A549 (cell line): ENCODE measurements around the gene LEUTX. TPM values are rescaled to one million over a fixed set of nuclear protein-coding genes. Genes with fewer than 3 reads are reported as not detected.
A peak's percentile ranks its signal among the peaks of the same experiment; 100 is the strongest.

Source experiments
- ATAC-seq, 2 experiments: fragments of 200-7000 bp in 1 of 2; fragments of >200 bp in 1 of 2; cut with Nextera tagmentation in 1 of 2; cut with Tn5 transposase in 1 of 2; 3 replicates each; pipeline versions ENCODE4 v1.8.0 to v1.9.1; 2018 to 2020; ENCODE audit warnings: mild to moderate bottlenecking in 1 of 2, moderate library complexity in 1 of 2
- CTCF ChIA-PET: fragments of 300-600 bp; sonication (Branson Sonifier 250); formaldehyde crosslinking; extraction: SDS; loops from one replicate; lab custom pipeline; 2021; ENCODE audit warnings: antibody characterized with exemption, inconsistent platforms; lab: Yijun Ruan, JAX
- POLR2A ChIA-PET: fragments of 350-600 bp; formaldehyde crosslinking; extraction: SDS; loops from one replicate; lab custom pipeline; 2021; ENCODE audit warnings: antibody characterized with exemption, inconsistent platforms; lab: Yijun Ruan, JAX
- DNase-seq, 2 experiments: peaks; one replicate each; pipeline versions ENCODE4 v3.0.0 to v3.0.0-alpha.2; 2011 to 2016; ENCODE audit warnings: low read depth in 1 of 2, low spot score in 1 of 2
- FAIRE-seq: peaks from 2 replicates; lab custom pipeline; 2011; peaks lifted over from hg19 to GRCh38; lab: Jason Lieb, UNC
- H3K27ac ChIP-seq, 2 experiments: fragments of >200 bp; sonication (Bioruptor Twin); formaldehyde crosslinking; 3 replicates each; pipeline ENCODE4 v1.5.1; 2016 to 2017
- H3K4me1 ChIP-seq: fragments of >200 bp; sonication (Bioruptor Twin); formaldehyde crosslinking; 3 replicates; pipeline ENCODE4 v1.6.1; 2016
- H3K4me2 ChIP-seq: fragments of >200 bp; sonication (Bioruptor Twin); formaldehyde crosslinking; 3 replicates; pipeline ENCODE4 v1.6.1; 2016
- H3K4me3 ChIP-seq: fragments of >200 bp; sonication (Bioruptor Twin); formaldehyde crosslinking; 3 replicates; pipeline ENCODE4 v1.5.1; 2016
- H3K9me3 ChIP-seq: fragments of >200 bp; sonication (Bioruptor Twin); formaldehyde crosslinking; 3 replicates; pipeline ENCODE4 v1.6.1; 2016
- BCL3 ChIP-seq: fragments of >200 bp; sonication (Bioruptor Twin); formaldehyde crosslinking; IDR thresholded peaks from 3 replicates; pipeline ENCODE4 v1.6.1; 2016
- BHLHE40 ChIP-seq: IDR thresholded peaks from 2 replicates; pipeline ENCODE4 v1.6.1; 2012; ENCODE audit warnings: low read depth, low read length, inconsistent platforms
- CBX8 ChIP-seq: fragments of 200-600 bp; sonication (generic); IDR thresholded peaks from 2 replicates; pipeline ENCODE4 v1.6.1; 2016
- CHD2 ChIP-seq: fragments of 150-350 bp; IDR thresholded peaks from 2 replicates; pipeline ENCODE4 v1.6.1; 2014; ENCODE audit warnings: low read length; ENCODE audit not compliant: partially characterized antibody
- CHD4 ChIP-seq: fragments of 200-600 bp; sonication (generic); IDR thresholded peaks from 2 replicates; pipeline ENCODE4 v1.6.1; 2016; ENCODE audit warnings: antibody characterized with exemption, mild to moderate bottlenecking, borderline replicate concordance
- CTCF ChIP-seq: fragments of >200 bp; sonication (Bioruptor Twin); formaldehyde crosslinking; IDR thresholded peaks from 3 replicates; pipeline ENCODE4 v1.5.1; 2016
- EP300 ChIP-seq, 2 experiments: fragments of >200 bp; sonication (Bioruptor Twin); formaldehyde crosslinking; IDR thresholded peaks; 2 replicates in 1 of 2; 3 replicates in 1 of 2; pipeline ENCODE4 v1.6.1; 2016 to 2017
- FOSB ChIP-seq: fragments of 250-450 bp; sonication (Bioruptor Pico); IDR thresholded peaks from 2 replicates; pipeline ENCODE4 v1.5.0; 2020; ENCODE audit warnings: mild to moderate bottlenecking, moderate library complexity
- FOXS1 ChIP-seq: fragments of 250-450 bp; sonication (Bioruptor Pico); IDR thresholded peaks from 2 replicates; pipeline ENCODE4 v1.5.0; 2020; ENCODE audit warnings: mild to moderate bottlenecking, moderate library complexity
- HEYL ChIP-seq: fragments of 250-450 bp; sonication (Bioruptor Pico); IDR thresholded peaks from 2 replicates; pipeline ENCODE4 v1.8.0; 2021; ENCODE audit warnings: mild to moderate bottlenecking, moderate library complexity
- HMGXB4 ChIP-seq: fragments of 250-450 bp; sonication (Bioruptor Pico); IDR thresholded peaks from 2 replicates; pipeline ENCODE4 v1.5.0; 2021; ENCODE audit warnings: mild to moderate bottlenecking, moderate library complexity, borderline replicate concordance
- JUNB ChIP-seq: fragments of >200 bp; sonication (Bioruptor Twin); formaldehyde crosslinking; IDR thresholded peaks from 2 replicates; pipeline ENCODE4 v1.6.1; 2016
- MAFK ChIP-seq: fragments of 450-650 bp; IDR thresholded peaks from 2 replicates; pipeline ENCODE4 v1.6.1; 2014; ENCODE audit not compliant: partially characterized antibody
- MAX ChIP-seq: IDR thresholded peaks from 2 replicates; pipeline ENCODE4 v1.6.1; 2012
- PBX3 ChIP-seq: IDR thresholded peaks from 2 replicates; pipeline ENCODE4 v1.6.1; 2012
- POLR2A ChIP-seq: IDR thresholded peaks from 2 replicates; pipeline ENCODE4 v1.6.1; 2012; ENCODE audit warnings: mild to moderate bottlenecking, low read length
- RFX5 ChIP-seq: fragments of 450-650 bp; IDR thresholded peaks from 2 replicates; pipeline ENCODE4 v1.7.1; 2014; ENCODE audit warnings: antibody characterized with exemption, mild to moderate bottlenecking, moderate library complexity
- RNF2 ChIP-seq: fragments of 200-600 bp; sonication (generic); IDR thresholded peaks from 2 replicates; pipeline ENCODE4 v1.6.1; 2016; ENCODE audit warnings: low read depth, mild to moderate bottlenecking, antibody characterized with exemption, moderate library complexity, borderline replicate concordance
- SMC3 ChIP-seq: fragments of >200 bp; sonication (Bioruptor Twin); formaldehyde crosslinking; IDR thresholded peaks from 3 replicates; pipeline ENCODE4 v1.6.1; 2018; ENCODE audit warnings: inconsistent platforms
- SREBF2 ChIP-seq: fragments of 450-650 bp; IDR thresholded peaks from 2 replicates; pipeline ENCODE4 v1.6.1; 2014; ENCODE audit warnings: mild to moderate bottlenecking, moderate library complexity
- TFCP2L1 ChIP-seq: fragments of 250-450 bp; sonication (Bioruptor Pico); IDR thresholded peaks from 2 replicates; pipeline ENCODE4 v1.5.0; 2021; ENCODE audit warnings: mild to moderate bottlenecking
- ZNF302 ChIP-seq: fragments of 250-450 bp; sonication (Bioruptor Pico); IDR thresholded peaks from 2 replicates; pipeline ENCODE4 v1.9.0; 2021; ENCODE audit warnings: inconsistent platforms, mild to moderate bottlenecking, moderate library complexity
- WGBS: methylation state at CpG from one replicate; pipeline ENCODE4 v1.1.6; 2017; ENCODE audit errors: missing lambda C conversion rate; 5-methylcytosine and 5-hydroxymethylcytosine counted together
- polyA plus RNA-seq, 4 experiments: library from polyadenylated mRNA; depleted of rRNA in 3 of 4; stranded (reverse); fragments of >200 nt; fragmentation: RNase III in 1 of 4; extraction: RNeasy Plus Mini Kit Qiagen cat#74134 plus additional on column Dnase treatment in 1 of 4; gene quantifications; 2 replicates in 3 of 4; 3 replicates in 1 of 4; pipeline ENCODE4 v1.2.3, GENCODE V29; 2011 to 2017
- TF ChIP-seq, protein P1 (sequence below): fragments of 450-650 bp; IDR thresholded peaks from 2 replicates; pipeline ENCODE4 v1.6.1; 2014; ENCODE audit warnings: antibody characterized with exemption

LEUTX gene
- polyA plus RNA-seq, 2 of the 4 experiments (the other 2 are of a cell fraction) = not detected

DNA sequence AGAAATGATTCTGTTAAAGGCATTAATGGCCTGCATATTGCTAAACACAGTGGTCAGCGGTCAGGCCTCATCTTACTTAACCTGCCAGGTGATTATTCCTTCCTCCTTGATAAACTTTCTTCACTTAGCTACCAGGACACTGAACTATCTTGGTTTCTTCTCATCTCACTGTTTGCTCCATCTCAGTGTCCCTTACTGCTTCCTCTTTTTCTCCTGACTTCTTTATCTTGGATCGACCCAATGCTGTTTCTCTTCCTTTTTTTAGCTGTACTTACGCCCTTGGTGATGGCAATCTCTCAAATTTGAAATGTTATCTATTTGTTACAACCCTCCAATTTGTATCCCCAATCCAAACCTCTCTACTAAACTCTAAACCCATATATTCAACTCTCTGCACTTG lies 33.0 kb upstream of the LEUTX start (continued):
- TF ChIP-seq CBX8 (no peak), HEYL (CRISPR knock-in tag) (no peak), CHD4 (no peak)

- ChIA-PET POLR2A (no interaction called here), CTCF (interaction anchor here (0.9 to 1.2 kb wide), 3 partner anchors 9 to 72 kb away, joined by 3 read pairs; partner anchors contain the start of gene CLC)
- Histone ChIP-seq H3K9me3 (no peaks in the 10 kb centered on the region), H3K27ac (no peak overlapping the region), H3K4me2 (no peak overlapping the region), H3K4me3 (no peak overlapping the region), H3K4me1 (no peaks in the 10 kb centered on the region)
- WGBS = 0% methylated on average over 4 of the region's 4 CpGs
- DNase-seq = peak in 1 of 2 experiments; percentile 28
- peak; percentile 77 to 84; a peak in 5 of 6 replicates for ATAC-seq
- TF ChIP-seq MAFK (no peak), ZNF302 (CRISPR knock-in tag) (no peak), TFCP2L1 (CRISPR knock-in tag) (no peak), PBX3 (no peak), POLR2A (no peak), RFX5 (no peak), BHLHE40 (no peak), EP300 (IDR thresholded peaks at IDR 0.05) (no peak), BCL3 (no peak), JUNB (no peak)
- TF ChIP-seq, all 56 proteins: peak for 0
- FAIRE-seq = no peak
Measured at GRCh38 chr19:39746836-39747529, 31.7 kb upstream of the LEUTX start.

GRCh38 chr19:39749981-39750380 lies 28.7 kb upstream of the LEUTX start:
- TF ChIP-seq MAX (no peak), RNF2 (no peak), SREBF2 (no peak), CTCF (no peak), BHLHE40 (no peak), FOXS1 (CRISPR knock-in tag) (no peak), PBX3 (no peak), SMC3 (no peak), CHD2 (no peak), HMGXB4 (no peak), FOSB (CRISPR knock-in tag) (no peak)
- TF ChIP-seq, protein P1, sequence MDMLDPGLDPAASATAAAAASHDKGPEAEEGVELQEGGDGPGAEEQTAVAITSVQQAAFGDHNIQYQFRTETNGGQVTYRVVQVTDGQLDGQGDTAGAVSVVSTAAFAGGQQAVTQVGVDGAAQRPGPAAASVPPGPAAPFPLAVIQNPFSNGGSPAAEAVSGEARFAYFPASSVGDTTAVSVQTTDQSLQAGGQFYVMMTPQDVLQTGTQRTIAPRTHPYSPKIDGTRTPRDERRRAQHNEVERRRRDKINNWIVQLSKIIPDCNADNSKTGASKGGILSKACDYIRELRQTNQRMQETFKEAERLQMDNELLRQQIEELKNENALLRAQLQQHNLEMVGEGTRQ = no peak
- Histone ChIP-seq H3K27ac (no peak overlapping the region), H3K4me2 (no peak overlapping the region), H3K4me3 (no peak overlapping the region), H3K9me3 (no peaks in the 10 kb centered on the region), H3K4me1 (no peaks in the 10 kb centered on the region)
- POLR2A ChIA-PET = no interaction called here
- ATAC-seq (no peak), DNase-seq (no peak), FAIRE-seq (peak; percentile 81)
- CTCF ChIA-PET = interaction anchor here (0.6 to 5.1 kb wide), 5 partner anchors 9 to 1867 kb away, joined by 4 to 27 read pairs (median 5); no protein-coding TSS in a partner anchor
- 48% methylated on average over 5 of the region's 5 CpGs for WGBS
